ENCODE measurements around the gene PPP1R3D. TPM values are rescaled to one million over a fixed set of nuclear protein-coding genes. Genes with fewer than 3 reads are reported as not detected.
"Not testable (repeated sequence)": the region's sequence is repeated elsewhere in the genome, so short reads cannot be mapped to it uniquely, and the experiment has no call there.

Gene PPP1R3D
- total and polyA plus RNA-seq, 9 donors, result 4.0 to 6.3 (median 4.9) TPM

- H3K4me3 ChIP-seq (ENCODE audit: low read length), result no peak overlapping the region
- no peaks in the 10 kb centered on the region for H3K36me3 ChIP-seq (ENCODE audit: control insufficient read depth, insufficient read depth, low read length)
- H3K4me1 ChIP-seq (ENCODE audit: control insufficient read depth, insufficient read depth, low read length), result no peaks in the 10 kb centered on the region
- H3K27me3 ChIP-seq (ENCODE audit: control insufficient read depth, insufficient read depth, low read length), result no peaks in the 10 kb centered on the region
- DNase-seq, result no peak
- no peak overlapping the region for H3K27ac ChIP-seq (ENCODE audit: low read length)
- no peaks in the 10 kb centered on the region for H3K9me3 ChIP-seq (replicated peaks; ENCODE audit: control insufficient read depth, low read depth, low read length)
- no CpG with 5 or more reads among the region's 1 CpG for WGBS (ENCODE audit: insufficient coverage)
These were observed 48.5 kb downstream of the PPP1R3D start for GRCh38 chr20:59891581-59891980.

- H3K4me3 ChIP-seq (ENCODE audit: low read length); H3K9me3 ChIP-seq (replicated peaks; ENCODE audit: control insufficient read depth, low read depth, low read length); H3K27me3 ChIP-seq (ENCODE audit: control insufficient read depth, insufficient read depth, low read length); H3K36me3 ChIP-seq (ENCODE audit: control insufficient read depth, insufficient read depth, low read length); H3K4me1 ChIP-seq (ENCODE audit: control insufficient read depth, insufficient read depth, low read length); DNase-seq; H3K27ac ChIP-seq (ENCODE audit: low read length): not testable (repeated sequence)
- WGBS (ENCODE audit: insufficient coverage), result no CpG with 5 or more reads among the region's 2 CpGs
These were observed 50.1 kb downstream of the PPP1R3D start for GRCh38 chr20:59890035-59890434.

GRCh38 chr20:59888050-59888449 is 52.1 kb downstream of the PPP1R3D start:
- Histone ChIP-seq H3K4me1 (ENCODE audit: control insufficient read depth, insufficient read depth, low read length) (no peaks in the 10 kb centered on the region), H3K4me3 (ENCODE audit: low read length) (no peak overlapping the region), H3K36me3 (ENCODE audit: control insufficient read depth, insufficient read depth, low read length) (no peaks in the 10 kb centered on the region), H3K9me3 (replicated peaks; ENCODE audit: control insufficient read depth, low read depth, low read length) (no peaks in the 10 kb centered on the region), H3K27me3 (ENCODE audit: control insufficient read depth, insufficient read depth, low read length) (no peaks in the 10 kb centered on the region), H3K27ac (ENCODE audit: low read length) (no peak overlapping the region)
- no peak for DNase-seq
- WGBS (ENCODE audit: insufficient coverage), result no CpG with 5 or more reads among the region's 1 CpG

Other genes with a start within 250 kb of the PPP1R3D start
- 3.1 TPM for gene SYCP2, start 6.7 kb downstream of the PPP1R3D start, total RNA-seq
- 1 to 10 TPM; 2.1 to 6.0 (median 3.2) TPM for gene SYCP2, start 6.7 kb downstream of the PPP1R3D start, polyA plus RNA-seq (ENCODE audit: insufficient read depth in 1 of 8, insufficient read length in 8 of 8, low replicate concordance in 1 of 8)
- 13.1 TPM for gene FAM217B, start 84 bp upstream of the PPP1R3D start, total RNA-seq
- 10 to 100 TPM; 15.1 to 26.7 (median 20.9) TPM for gene FAM217B, start 84 bp upstream of the PPP1R3D start, polyA plus RNA-seq (ENCODE audit: insufficient read depth in 1 of 8, insufficient read length in 8 of 8, low replicate concordance in 1 of 8)
- gene CDH26, start 18.1 kb upstream of the PPP1R3D start, total RNA-seq, result 0.40 TPM
- gene CDH26, start 18.1 kb upstream of the PPP1R3D start, polyA plus RNA-seq (ENCODE audit: insufficient read depth in 1 of 8, insufficient read length in 8 of 8, low replicate concordance in 1 of 8), result 1 to 10 TPM in 2 of 8 donors, under 1 TPM in 6; 0.37 to 1.6 (median 0.66) TPM

All from muscle of leg (tissue), 11 donors.